T-helper 1 cell treated with Interleukin-12 subunit alpha and Interleukin-12 subunit beta and Interleukin-4 antibody, amounts not matched to agents 30 ng/mL and 1 ng/mL, for 36 hours (primary cell): Measurements from ENCODE around the gene CRYBG3. TPM values are rescaled to one million over a fixed set of nuclear protein-coding genes. Genes with fewer than 3 reads are reported as not detected.
"Not testable (repeated sequence)": the region's sequence is repeated elsewhere in the genome, so short reads cannot be mapped to it uniquely, and the experiment has no call there.

Source experiments
- intact Hi-C: fragments of 100-400 bp; cut with micrococcal nuclease; formaldehyde crosslinking; loops from one replicate; pipeline ENCODE4 v1.15.1; 2024
- total RNA-seq: library from RNA; stranded (reverse); gene quantifications from 2 replicates; pipeline ENCODE4 v1.2.3, GENCODE V29; 2022

Gene CRYBG3
- total RNA-seq: 10.7 and 12.8 TPM in 2 replicates

DNA sequence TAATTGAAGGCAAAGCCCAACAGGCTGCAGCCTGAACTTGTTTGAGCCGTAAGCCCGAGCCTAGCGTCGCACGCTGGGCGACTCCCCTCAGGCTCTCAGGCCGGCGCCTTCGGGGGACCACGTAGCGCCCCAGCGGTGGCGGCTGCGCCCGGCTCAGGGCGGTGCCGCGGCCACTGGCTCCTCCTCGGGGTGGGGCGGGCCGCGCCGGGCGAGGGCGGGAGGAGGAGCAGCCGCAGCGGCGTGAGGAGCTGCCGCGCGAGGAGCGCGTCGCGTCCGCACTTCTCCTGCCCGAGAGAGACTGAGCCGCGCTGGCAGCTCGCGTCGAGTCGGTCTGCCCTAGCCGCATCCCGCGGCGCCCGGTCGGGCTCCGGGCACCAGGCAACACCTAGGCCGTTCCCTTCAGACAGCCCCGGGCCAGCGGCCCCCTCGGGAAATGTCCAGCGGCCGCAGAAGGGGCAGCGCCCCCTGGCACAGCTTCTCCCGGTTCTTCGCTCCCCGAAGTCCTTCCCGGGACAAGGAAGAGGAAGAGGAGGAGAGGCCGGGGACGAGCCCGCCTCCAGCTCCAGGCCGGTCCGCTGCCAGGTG is at the start of gene CRYBG3:
TSS of gene CRYBG3 (plus strand) at position 238 of the 585 bp plus-strand sequence. CDS start at position 434, 196 bp downstream.
- intact Hi-C loops: loop anchor here (1.0 to 5.0 kb wide), 11 partner anchors 29 to 1079 kb away; partner anchors contain the start of genes ARL6, CPOX and DCBLD2

DNA sequence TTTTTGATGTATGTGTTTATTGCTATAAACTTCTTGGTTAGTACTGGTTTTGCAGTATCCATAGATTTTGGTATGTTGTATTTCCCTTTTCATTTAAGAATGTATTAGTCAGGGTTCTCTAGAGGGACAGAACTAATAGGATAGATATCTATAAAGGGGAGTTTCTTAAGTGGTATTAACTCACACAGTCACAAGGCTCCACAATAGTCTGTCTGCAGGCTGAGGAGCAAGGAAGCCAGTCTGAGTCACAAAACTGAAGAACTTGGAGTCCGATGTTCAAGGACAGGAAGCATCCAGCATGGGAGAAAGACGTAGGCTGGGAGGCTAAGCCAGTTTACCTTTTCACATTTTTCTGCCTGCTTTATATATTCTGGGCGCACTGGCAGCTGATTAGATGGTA is 48.9 kb upstream of the CRYBG3 start:
- intact Hi-C loops: no loop called here

DNA sequence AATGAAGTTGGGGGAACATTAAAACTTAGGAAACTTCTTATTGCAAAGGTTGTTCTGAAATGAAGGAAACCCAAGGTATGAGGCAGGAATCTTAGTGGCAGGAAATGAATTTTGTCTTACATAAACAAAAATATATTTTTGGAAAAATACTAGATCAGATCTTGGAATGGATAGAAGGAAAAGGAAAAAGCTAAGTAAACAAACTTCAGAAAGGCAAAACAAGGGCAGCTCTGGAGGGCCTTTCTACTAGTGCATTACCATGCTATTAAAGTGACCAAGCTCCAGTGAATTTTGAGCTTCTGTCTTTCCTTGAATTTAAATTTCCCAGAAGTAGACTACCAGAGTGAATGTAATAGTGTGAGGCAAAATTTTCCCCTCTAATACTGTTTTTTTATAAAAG is 43.7 kb upstream of the CRYBG3 start:
- intact Hi-C loops: no loop called here

DNA sequence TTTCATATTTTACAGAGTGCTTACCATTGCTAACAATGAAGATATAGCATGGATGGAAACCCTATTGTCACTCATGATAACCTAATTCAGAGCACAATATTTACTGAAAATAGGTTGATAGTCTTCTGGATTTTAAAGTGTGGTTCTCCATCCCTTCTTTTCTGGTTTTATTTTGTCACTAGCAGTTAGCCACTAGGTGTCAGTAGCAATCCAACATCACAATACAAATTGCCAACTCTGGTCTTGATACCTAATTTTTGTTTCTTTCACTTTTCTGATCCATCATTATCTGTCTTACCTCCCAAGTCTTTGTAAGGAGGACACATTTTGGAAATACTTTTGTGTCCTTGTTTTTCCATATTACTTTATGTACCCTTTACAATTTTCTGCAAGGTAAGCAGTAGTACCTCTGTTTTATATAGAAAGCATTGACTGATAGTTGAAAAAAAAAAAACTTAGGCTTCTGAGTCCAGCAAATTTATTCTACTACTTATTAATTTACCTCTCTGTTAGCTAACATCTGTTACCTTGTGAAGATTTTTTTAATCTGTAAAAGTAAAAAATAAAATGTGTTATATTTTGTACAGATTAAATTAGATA is 28.3 kb upstream of the CRYBG3 start:
- intact Hi-C loops: loop anchor here (1.0 to 5.0 kb wide), 8 partner anchors 28 to 1019 kb away; partner anchors contain the start of genes ARL6 and RIOX2

DNA sequence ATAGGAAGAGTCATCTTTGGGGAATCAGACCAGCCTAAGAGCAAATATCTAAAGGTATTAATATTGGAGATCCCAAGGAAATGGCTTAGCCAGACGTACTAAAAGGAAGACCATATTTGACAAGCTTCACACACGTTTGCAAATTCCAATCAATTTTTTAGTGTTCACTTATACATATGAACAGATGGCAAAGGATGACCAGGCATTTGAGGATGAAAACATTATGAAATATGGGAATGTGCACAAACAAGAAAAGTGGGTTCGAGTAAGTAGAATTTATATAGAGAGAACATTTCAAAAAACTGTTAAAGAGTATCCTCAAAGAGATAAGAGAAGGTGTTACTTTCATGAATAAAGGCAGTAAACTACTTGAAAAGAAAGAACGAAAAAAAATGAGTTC is 25.9 kb upstream of the CRYBG3 start:
- intact Hi-C loops: no loop called here

DNA sequence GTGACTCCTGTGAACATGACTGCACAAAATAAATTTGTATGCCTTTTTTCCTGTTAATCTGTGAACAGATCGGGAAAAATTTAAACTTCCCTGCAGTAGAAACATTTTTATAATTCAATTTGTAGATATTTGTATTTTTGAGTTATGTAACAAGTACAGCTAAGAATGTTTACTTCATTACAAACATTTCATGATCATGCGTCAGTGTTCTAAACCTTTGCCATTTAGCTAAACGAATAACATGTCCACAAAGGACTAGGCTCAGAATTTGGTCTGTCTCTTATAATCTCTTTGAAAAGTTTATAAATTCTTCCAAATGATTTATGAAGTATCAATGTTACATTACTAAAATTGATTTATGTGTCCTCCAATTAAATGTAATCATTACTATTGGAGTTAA is 17.3 kb upstream of the CRYBG3 start:
- intact Hi-C loops: no loop called here

DNA sequence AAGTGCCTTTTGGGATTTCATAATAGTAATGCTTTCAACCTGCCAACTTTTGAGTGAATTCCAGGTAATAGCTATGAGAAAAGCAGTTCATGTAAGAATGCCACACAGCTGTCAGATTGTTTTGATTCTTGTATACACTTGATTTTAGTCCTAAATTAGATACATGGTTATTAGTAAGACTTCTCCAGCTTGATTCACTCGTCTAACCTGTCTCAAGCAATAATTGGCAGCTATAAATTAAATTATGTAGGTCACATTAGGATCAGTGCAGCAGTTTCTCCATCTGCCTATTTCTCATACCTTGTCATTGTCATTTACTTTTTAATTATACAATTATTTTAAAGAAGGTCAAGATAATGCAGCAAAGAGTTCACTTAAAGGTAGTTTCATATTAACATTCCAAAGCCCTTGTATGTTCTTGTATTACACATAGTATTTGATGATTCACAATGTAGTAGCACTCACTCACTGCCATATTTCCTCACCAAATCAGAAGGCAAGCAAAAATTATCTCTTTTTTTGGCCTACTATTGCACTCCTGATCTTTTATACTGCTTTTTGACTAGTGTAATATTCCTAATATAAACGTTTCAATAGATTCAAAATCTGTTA is 10.9 kb upstream of the CRYBG3 start:
- intact Hi-C loops: no loop called here

DNA sequence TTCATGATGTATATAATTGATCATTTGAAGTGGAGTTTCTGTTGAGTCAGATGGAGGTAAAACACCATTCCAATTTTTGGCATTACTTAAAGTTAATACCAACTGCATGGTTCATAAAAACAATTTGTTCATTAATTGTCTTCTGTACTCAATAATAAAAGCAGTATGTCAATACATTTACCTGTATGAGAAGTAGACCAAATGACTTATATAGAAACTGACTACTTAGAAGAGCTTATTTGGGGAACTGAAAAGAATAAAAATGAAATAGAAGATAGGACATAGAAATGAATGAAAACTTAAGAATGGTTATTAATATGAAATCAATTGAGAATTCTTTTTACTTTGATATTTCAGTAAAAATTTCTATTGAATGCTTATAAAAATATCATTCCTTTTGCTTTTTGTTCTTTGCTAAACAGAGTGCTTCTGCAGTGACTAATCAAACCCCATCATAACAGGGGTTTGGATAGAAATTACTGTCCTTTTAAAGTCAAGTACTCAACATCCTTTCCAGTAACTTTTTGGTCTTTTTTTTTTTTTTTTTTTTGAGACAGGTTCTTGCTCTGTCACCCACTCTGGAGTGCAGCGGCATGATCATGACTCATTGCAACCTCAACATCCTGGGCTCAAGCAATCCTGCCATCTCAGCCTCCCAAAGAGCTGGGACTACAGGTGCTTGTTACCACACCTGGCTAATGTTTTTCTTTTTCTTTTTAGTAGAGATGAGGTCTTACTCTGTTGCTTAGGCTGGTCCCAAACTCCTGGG is 6.5 kb upstream of the CRYBG3 start:
- intact Hi-C loops: no loop called here

DNA sequence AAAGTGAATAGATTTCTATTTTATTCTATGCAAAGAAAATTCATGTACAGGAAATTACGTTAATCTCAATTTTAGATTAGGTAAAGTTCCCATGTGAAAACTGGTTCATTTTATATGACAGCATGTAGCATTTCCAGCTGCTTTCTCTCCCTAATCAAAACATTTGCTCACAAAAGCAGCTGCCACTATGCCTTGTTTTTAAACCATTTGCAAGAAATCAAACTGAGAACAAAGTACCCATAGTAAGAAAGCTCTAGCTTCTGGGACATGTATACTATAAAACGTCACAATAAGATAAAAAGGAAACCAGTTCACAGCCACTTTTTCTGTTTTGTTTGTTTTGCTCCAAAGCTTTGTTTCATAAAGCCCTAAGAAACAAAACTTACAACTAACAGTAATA is 5.0 kb upstream of the CRYBG3 start:
- intact Hi-C loops: no loop called here

DNA sequence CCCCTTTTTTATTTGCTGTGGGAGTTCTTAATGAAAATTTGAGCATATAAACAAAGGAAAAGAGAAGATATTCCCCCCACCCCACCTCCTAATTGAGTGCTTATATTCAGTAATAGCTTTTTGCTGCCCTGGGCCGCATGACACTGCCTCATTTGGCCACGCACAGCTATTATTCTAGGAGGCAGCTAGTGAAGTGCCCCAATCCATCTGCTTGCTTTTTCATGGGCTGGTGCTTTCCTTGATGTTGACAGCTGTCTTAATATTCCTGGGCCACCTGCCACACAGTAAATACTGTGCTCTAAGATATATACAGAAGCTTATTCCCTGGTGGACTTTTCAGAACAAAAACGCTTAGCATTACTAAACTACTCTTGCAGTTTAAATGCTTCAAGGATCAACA is 3.8 kb upstream of the CRYBG3 start:
- intact Hi-C loops: no loop called here

DNA sequence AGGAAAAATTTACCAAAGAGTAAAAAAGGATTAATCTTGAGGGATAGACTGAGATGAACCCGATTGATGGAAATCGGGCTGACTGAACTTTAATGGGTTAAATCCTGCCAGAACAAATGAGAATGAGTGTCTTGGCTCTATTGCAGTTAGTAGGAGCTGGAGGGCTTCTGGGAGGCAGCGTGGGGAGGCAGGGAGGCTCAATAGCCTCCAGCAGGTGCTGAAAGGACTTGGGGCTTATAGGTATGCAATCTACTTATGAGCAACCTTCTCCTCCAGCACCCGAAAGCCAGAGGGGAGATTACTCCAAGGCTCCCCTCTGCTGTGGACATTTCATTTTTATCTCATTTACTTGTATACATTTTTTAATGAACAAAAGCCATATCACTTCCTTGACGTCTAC is 1.0 kb upstream of the CRYBG3 start:
- intact Hi-C loops: loop anchor here (1.0 to 5.0 kb wide), 11 partner anchors 27 to 1080 kb away; partner anchors contain the start of genes ARL6, CPOX and DCBLD2

DNA sequence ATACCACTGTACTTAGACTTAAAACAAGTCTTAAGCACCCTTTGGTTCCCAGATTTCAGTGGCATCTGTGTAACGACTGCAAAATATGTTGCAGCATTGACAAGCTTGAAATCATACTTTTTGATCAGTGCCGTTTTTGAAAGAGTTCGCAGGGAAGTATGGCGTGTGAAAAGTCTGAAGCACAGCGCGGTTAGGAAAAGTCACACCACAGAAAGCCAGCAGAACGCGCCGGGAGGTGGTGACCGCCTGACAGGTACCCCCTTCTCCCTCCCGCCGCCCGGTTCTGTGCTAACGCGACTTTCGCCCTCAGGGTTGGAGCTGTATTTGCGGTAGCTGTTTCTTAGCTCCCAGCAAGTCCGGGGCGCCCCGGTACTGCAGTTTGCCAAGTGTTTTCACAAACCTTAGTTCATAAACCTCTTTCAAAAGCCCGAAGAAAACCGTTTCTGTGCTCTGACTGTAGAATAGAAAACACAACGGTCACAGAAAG is 481 bp upstream of the CRYBG3 start:
- intact Hi-C loops: loop anchor here (1.0 to 5.0 kb wide), 11 partner anchors 28 to 1079 kb away; partner anchors contain the start of genes ARL6, CPOX and DCBLD2

DNA sequence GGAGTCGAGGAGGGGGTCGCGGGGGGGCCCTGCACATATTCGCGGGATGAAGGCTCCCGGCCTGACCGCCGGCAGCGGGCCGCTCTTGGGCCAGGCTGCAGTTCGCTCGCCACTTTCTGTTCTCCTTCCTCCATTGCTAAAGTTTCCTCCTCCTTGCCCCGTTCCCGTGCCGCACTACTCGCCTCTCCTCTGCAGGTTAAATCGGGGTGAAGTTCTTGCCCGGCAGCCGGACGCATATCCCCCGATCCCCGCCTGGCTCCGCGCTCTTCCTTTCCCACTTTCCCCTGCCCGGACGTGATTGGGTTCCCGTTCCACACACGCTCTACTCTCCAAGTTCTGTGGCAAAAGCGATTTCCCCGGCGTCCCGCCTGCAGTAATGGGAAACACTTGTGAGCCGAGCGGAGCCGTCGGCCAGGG is 556 bp downstream of the CRYBG3 start:
- intact Hi-C loops: loop anchor here (5.0 kb wide), 1 partner anchor 740 kb away; no protein-coding TSS in a partner anchor

DNA sequence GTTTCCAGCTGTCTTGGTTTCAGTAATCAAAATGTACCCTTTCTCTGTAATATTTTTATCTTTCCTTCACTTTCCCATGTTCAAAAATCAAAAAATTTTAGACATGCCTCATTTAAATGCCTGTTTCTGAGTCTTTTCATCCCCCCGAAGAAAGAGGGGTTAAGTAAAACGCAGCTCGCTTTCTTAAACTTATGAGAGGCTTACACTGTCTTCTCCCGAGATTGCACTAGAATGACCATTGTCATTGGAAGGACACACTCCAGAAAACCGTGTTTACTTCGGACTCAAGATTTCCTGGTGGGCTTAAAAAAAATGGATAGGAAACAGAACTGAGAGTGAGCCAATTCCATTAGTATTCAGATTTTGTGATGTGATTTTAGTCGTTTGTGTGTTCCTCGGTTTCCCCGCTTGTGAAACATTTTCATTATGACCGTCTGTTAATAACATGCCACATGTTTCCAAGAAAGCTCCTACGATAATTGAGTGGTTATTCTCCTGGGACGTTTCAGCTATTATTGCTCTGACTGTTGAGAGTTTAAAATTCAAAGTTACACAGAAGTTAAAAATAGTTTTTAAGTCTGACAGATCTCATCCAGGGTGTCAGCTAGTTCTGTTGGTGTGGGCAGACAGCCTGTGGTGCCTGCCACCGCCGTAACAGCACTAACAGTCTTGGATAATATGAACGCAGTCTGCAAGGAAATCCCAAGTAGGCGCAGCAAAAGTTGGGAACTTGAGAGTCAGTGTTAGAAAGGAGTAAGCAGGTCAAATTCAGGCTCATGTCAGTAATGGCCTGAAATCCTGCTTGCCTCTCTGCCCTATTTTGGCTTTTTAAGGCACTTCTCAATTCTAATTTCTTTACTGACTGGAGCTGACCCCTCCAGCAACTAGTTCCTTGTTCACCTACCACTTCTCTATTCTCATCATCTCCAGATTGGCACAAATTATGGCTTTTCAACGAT is 1.5 kb downstream of the CRYBG3 start:
- intact Hi-C loops: loop anchor here (5.0 kb wide), 1 partner anchor 739 kb away; no protein-coding TSS in a partner anchor

DNA sequence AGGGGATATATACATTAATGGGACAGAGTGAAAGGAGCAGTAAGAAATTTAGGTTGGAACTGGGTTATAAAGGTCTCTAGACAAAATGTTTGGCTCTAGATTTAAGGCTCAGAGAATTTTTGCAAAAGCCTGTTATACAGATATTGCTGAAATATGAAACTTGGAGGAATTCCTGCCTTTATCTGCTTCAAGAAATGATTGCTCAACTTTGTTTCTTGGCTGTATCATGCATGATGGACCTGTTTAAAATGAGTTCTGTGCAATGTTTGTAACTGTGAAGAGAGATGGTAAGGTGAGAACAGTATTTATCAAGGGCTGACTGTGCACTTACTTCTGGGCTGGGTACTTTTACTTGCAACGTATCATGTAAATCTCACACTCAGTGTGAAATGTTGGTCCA is 3.3 kb downstream of the CRYBG3 start:
- intact Hi-C loops: no loop called here

DNA sequence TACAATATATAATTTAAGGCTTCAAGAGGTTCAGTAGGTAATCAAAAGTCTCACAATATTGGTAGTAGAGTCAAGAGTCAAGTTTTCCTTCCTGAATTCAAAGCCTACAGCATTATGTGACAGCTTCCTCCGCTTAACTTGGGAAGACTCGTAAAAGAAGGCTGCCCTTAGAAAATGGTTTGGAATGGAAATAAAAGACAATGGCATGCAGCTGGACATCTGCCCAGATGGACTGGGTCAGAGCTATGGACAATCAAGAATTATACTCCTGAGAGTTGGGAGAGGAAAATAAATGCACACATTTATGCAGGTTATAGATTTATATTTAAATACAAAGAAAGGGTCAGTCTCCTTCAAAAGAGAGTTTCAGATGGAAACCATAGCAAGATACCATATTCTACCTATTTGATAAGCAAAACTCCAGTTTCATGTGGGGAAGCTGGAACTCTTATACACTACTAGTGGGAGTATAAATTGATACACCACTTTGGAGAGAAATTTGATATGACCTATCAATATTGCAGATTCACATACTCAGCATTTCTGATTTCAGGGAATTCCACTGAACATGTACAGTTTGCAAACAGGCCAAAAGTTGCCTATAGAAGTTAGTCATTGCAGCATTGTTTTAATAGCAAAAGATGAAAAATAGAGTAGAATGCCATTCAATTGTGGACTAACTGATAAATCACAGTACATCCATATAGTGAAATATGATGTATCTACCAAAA is 6.1 kb downstream of the CRYBG3 start:
- intact Hi-C loops: no loop called here

DNA sequence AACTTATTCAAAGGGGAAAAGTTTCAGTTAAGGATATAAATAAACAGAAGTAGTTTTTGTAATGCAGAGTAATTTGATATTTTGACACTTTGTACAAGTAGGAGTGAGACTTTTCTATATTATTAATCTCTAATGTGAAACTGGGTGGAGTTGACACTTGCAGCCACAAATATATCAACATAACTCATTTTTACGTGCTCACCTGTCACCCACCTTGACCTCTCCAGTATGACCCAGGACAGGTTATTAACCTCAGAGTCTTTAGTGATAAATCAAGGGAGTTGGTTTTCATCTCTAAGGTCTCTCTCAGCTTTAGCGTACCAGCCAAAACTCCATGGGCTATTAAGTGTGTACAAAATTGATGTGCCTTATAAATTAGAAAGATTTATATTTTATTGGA is 7.4 kb downstream of the CRYBG3 start:
- intact Hi-C loops: no loop called here

DNA sequence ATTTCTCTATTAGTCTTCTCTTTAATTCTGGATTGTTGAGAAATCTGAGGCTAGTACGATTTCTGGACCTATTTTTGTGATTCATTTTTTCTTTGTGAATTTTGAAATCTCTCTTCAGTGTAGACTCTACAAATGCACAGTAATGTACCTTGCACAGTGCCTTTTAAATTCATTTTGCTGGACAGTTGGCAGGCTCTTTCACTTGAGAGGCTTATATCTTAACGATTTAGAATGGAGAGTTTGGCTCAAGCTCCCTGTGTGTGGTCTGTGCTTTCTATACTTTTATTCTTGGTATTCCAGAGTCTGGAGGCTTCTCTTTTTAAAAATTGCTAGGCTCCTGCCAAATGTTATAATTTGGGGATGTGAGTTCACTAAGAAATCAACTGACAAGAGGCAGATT is 8.8 kb downstream of the CRYBG3 start:
- intact Hi-C loops: no loop called here

DNA sequence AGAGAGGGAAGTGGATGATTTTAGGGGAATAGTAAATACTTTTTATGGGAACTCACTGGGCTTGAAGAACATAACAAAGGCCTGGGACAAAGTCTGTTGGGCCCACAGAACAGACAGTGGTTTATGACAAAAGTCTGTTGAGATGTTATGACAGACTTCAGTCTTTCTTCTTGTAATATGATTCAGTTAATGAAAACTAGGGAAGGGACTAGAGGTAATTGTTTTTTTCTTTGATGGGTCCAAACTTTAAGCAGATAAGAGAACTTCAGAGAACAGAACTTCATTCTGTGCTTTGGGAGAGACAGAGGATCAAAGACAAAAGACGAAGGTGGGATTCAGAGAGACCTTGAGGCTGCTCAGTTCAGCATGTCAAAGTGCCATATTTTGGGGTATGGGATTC is 9.3 kb downstream of the CRYBG3 start:
- intact Hi-C loops: no loop called here

DNA sequence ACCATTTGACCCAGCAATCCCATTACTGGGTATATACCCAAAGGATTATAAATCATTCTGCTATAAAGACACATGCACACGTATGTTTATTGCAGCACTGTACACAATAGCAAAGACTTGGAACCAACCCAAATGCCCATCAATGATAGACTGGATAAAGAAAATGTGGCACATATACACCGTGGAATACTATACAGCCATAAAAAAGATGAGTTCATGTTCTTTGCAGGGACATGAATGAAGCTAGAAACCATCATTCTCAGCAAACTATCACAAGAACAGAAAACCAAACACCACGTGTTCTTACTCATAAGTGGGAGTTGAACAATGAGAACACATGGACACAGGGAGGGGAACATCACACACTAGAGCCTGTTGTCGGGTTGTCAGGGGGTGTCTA is 11.4 kb downstream of the CRYBG3 start:
- intact Hi-C loops: not testable (repeated sequence)
